BE2C (cell line): Measurements from ENCODE around the gene CSNK1E.

Experiments
- DNase-seq: peaks from one replicate; pipeline ENCODE4 v3.0.0-alpha.2; 2020
- H3K27me3 ChIP-seq: fragments of 250-450 bp; sonication (Bioruptor Pico); 2 replicates; pipeline ENCODE4 v1.5.1; 2020; ENCODE audit warnings: mild to moderate bottlenecking
- H3K36me3 ChIP-seq: fragments of 250-450 bp; sonication (Bioruptor Pico); 2 replicates; pipeline ENCODE4 v1.5.1; 2020; ENCODE audit warnings: mild to moderate bottlenecking
- H3K4me1 ChIP-seq: fragments of 250-450 bp; sonication (Bioruptor Pico); 2 replicates; pipeline ENCODE4 v1.5.1; 2020
- H3K4me3 ChIP-seq: 2 replicates; pipeline ENCODE4 v1.5.1; 2011; ENCODE audit warnings: low read depth, low read length
- H3K9me3 ChIP-seq: fragments of 250-450 bp; sonication (Bioruptor Pico); 2 replicates; pipeline ENCODE4 v1.5.1; 2020
- CTCF ChIP-seq: IDR thresholded peaks from 2 replicates; pipeline ENCODE4 v1.5.1; 2012; ENCODE audit warnings: mild to moderate bottlenecking, low read depth, low read length

The CSNK1E gene

GRCh38 chr22:38251341-38251692 is 65.9 kb downstream of the CSNK1E start:
- Histone ChIP-seq H3K4me3 (no peak overlapping the region), H3K4me1 (no peaks in the 10 kb centered on the region), H3K36me3 (peaks cover 4% of the 10 kb centered on the region), H3K9me3 (no peaks in the 10 kb centered on the region), H3K27me3 (no peaks in the 10 kb centered on the region)
- DNase-seq: no peak
- no peak for TF ChIP-seq CTCF

- no peak for TF ChIP-seq CTCF
- DNase-seq: no peak
- Histone ChIP-seq H3K9me3 (no peaks in the 10 kb centered on the region), H3K27me3 (no peaks in the 10 kb centered on the region), H3K4me1 (no peaks in the 10 kb centered on the region), H3K4me3 (no peak overlapping the region), H3K36me3 (peaks cover 8% of the 10 kb centered on the region)
Measured at GRCh38 chr22:38250643-38251340, 66.4 kb downstream of the CSNK1E start.

- Histone ChIP-seq H3K27me3 (no peaks in the 10 kb centered on the region), H3K4me1 (no peaks in the 10 kb centered on the region), H3K36me3 (peaks cover 8% of the 10 kb centered on the region), H3K9me3 (no peaks in the 10 kb centered on the region), H3K4me3 (no peak overlapping the region)
- no peak for DNase-seq
- no peak for TF ChIP-seq CTCF
Measured at GRCh38 chr22:38249803-38250642, 67.2 kb downstream of the CSNK1E start.

GRCh38 chr22:38249301-38249700 is 67.9 kb downstream of the CSNK1E start:
- H3K4me1 ChIP-seq: no peaks in the 10 kb centered on the region

GRCh38 chr22:38248280-38248679 is 69.0 kb downstream of the CSNK1E start:
- no peak for TF ChIP-seq CTCF
- no peaks in the 10 kb centered on the region for H3K27me3 ChIP-seq
- peaks cover 17% of the 10 kb centered on the region for H3K36me3 ChIP-seq
- peaks cover 8% of the 10 kb centered on the region for H3K4me1 ChIP-seq
- H3K9me3 ChIP-seq: no peaks in the 10 kb centered on the region
- no peak for DNase-seq
- H3K4me3 ChIP-seq: no peak overlapping the region

More at GRCh38 chr22:38249301-38249700, 67.9 kb downstream of the CSNK1E start:
- no peaks in the 10 kb centered on the region for H3K27me3 ChIP-seq
- no peak for TF ChIP-seq CTCF
- no peak for DNase-seq
- H3K4me3 ChIP-seq: no peak overlapping the region
- peaks cover 14% of the 10 kb centered on the region for H3K36me3 ChIP-seq
- H3K9me3 ChIP-seq: no peaks in the 10 kb centered on the region

GRCh38 chr22:38247713-38248112 is 69.5 kb downstream of the CSNK1E start:
- DNase-seq: no peak
- H3K4me1 ChIP-seq: peaks cover 11% of the 10 kb centered on the region
- TF ChIP-seq CTCF: no peak
- no peak overlapping the region for H3K4me3 ChIP-seq
- peaks cover 17% of the 10 kb centered on the region for H3K36me3 ChIP-seq
- H3K27me3 ChIP-seq: no peaks in the 10 kb centered on the region
- H3K9me3 ChIP-seq: no peaks in the 10 kb centered on the region
